Stimulated activated CD8-positive, alpha-beta memory T cell treated with anti-CD3 and anti-CD28 coated beads, Interleukin-12 subunit alpha, Interleukin-12 subunit beta, amount 100 ng/mL, for 1 hour (primary cell): ENCODE results near the gene B4GALT2.

Experiments
- DNase-seq: peaks from one replicate; pipeline ENCODE4 v3.0.0-alpha.2; 2020; ENCODE audit warnings: low read depth

B4GALT2 gene

DNA sequence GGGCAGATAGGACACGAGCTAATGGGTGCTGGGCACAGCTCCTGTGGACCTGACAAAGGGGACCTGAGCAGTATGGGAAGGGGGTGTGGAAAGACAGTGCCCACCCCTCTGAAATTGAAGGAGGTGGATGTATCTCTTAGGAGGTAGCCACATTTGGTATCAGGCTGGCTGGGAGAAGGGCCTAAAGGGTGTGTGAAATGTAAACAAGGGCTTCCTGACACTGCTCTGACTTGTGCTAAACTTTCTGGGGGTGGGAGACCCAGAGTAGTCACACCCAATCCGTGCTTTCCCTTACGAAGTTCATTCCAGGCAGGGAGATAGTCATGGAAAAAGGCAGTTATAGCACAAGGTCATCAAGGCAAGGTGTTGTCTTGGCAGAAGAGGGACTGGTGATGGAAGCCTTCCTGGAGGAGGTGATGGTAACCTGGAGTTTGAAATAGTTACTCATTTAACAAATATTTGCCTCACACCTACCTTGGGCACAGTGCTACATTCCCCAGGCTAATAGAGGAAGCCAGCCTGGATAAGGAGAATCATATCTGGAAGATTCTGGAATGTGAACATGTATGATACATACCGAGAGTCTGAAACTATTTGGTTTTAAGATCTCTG, 7.1 kb downstream of the B4GALT2 start:
- DNase-seq = no peak

DNA sequence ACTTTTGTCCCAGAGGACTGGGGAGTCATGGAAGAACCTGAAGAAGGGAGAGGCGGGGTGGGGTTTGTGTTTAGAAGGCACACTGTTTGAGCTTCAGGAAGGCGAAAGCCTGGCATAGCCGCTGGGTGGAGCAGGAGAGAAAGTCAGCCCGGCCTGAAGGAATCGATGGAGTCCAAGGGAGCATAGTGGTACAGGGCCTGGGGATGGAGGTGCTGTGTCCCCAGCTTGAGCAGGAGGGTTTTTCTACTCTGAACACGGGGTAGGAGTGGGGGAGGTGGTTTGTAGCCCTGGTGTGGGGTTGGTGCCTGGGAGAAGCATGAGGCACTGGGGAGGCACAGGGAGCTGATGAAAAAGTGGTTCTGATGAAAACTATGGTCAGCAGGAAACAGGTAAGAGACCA, 7.7 kb downstream of the B4GALT2 start:
- DNase-seq = no peak

DNA sequence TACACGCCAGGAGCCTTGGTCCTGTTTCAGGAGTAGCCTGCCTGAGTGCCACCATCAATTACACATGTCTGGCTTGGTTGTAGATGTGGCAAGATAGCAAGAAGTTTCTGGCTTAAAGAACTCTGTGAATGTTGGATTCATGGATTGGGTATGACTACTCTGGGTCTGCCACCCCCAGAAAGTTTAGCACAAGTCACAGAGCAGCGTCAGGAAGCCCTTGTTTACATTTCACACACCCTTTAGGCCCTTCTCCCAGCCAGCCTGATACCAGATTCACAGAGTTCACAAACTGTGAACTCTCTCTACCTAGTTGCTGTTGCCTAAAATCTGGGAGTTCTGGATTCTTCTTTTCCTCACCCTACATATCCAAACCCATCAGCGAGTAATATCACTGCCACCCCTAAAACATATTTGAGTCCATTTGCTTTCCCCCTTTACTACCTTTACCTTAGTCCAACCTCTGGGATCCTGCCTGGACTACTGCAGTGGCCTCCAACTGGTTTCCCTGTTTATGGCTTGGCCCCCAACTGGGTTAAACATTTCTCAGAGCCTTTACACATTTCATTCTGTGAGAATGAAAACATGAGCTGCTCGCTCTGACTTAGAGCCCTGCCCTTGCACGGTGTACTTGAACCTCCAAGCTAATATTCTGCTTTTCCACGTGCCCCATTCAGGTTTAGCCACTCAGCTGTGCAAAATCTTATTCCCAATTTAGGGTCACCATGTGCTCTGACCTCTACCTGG, 8.3 kb downstream of the B4GALT2 start:
- DNase-seq = no peak

DNA sequence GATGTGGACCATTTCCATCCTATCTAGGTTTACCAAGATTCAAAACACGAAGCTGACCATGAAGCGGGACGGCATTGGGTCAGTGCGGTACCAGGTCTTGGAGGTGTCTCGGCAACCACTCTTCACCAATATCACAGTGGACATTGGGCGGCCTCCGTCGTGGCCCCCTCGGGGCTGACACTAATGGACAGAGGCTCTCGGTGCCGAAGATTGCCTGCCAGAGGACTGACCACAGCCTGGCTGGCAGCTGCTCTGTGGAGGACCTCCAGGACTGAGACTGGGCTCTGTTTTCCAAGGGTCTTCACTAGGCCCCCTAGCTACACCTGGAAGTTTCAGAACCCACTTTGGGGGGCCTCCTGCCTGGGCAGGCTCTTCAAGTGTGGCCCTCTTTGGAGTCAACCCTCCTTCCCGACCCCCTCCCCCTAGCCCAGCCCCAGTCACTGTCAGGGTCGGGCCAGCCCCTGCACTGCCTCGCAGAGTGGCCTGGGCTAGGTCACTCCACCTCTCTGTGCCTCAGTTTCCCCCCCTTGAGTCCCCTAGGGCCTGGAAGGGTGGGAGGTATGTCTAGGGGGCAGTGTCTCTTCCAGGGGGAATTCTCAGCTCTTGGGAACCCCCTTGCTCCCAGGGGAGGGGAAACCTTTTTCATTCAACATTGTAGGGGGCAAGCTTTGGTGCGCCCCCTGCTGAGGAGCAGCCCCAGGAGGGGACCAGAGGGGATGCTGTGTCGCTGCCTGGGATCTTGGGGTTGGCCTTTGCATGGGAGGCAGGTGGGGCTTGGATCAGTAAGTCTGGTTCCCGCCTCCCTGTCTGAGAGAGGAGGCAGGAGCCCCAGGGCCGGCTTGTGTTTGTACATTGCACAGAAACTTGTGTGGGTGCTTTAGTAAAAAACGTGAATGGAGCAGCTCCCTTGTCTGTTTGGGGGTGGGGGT, 11.5 kb downstream of the B4GALT2 start:
- no peak for DNase-seq

DNA sequence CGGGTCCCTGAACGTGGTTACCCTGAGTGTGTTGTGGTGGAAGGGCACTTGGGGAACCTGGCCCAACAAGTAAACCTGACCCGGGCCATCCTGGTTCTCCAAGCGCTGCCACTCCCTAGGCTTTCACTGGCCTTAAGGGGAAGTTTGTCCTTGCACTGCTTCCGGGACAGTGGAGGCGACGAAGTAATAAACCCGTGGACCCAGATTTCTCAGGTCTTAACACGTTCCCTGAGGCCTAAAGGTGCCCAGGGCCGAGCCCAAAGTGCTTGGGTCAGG, 12.1 kb downstream of the B4GALT2 start:
- no peak for DNase-seq

DNA sequence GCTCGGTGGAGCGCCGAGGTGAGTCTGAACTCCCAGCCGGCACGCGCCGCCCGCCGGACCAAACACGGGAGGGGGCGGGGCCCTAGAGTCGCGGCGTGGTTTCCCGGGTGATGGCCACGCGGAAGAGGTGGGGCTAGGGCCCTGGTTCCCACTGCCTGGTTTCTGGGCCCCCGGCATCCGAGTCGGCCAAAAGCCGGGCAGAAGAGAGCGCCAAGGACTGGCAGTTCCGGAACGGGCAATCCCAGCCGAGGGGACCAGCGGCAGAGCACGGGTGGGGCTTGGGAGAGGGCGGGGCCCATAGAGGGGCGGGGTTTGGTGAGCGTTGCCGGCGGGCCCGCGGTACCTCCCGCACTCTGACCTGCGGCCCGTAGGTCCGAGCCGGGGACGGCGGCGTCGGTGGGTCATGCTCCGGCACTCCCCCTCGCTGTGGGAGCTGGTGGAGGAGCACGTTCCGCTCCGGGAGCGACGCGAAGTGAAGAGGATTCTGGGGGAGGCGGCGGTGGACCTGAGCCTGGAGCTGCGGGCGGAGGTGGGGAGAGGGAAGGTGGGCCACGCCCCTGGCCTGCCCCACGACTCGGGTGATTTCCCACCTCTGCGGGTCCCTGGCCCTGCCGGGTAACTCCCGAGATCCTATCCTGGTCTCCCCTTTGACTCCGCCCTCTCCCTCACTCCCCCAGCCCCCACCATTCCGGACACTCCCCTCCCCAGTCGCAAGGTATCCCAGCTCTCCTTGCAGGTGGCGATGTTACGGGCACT, 12.6 kb downstream of the B4GALT2 start, which contains the start of gene CCDC24:
Gene CCDC24, plus strand, starts transcription at position 124 of the 756 bp plus-strand sequence. Its CDS starts 280 bp downstream, at position 404.
- peak; percentile 50 for DNase-seq

DNA sequence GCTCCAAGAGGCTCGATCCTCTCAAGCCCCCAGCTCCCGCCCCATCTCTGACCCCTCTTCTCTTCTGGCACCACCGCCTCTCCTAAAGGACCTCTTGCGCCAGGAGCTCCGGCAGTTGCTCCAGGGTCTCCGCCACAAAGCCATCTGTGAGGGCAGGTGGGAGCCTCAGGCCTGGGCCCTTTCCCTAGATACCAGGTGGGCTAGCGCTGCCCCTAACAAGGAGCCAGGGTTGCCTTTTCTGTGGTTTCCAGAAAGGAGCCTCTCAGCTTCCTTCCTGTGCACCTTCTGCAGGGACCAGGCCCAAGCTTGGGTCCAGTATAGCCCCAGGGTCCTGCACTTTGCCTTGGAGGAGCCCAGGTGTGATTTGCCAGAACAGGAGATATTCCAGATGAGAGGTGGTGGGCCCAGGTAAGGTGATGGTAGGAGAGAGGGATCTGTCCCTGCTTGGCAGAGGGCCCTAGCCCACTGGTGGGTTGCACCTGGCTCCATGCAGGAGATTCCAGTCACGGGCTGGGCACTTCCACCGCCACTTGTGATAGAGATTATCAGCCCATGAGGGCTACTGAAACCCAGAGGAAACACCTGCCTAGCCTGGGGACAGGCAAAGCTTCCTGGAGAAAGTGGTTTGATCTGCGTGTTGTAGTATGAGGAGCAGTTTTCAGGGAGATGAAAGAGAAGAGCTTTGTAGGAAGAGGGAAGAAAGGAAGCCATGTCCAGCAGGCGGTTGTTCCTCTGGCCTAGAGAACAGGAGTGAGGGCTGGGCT, 13.4 kb downstream of the B4GALT2 start:
- DNase-seq = no peak

DNA sequence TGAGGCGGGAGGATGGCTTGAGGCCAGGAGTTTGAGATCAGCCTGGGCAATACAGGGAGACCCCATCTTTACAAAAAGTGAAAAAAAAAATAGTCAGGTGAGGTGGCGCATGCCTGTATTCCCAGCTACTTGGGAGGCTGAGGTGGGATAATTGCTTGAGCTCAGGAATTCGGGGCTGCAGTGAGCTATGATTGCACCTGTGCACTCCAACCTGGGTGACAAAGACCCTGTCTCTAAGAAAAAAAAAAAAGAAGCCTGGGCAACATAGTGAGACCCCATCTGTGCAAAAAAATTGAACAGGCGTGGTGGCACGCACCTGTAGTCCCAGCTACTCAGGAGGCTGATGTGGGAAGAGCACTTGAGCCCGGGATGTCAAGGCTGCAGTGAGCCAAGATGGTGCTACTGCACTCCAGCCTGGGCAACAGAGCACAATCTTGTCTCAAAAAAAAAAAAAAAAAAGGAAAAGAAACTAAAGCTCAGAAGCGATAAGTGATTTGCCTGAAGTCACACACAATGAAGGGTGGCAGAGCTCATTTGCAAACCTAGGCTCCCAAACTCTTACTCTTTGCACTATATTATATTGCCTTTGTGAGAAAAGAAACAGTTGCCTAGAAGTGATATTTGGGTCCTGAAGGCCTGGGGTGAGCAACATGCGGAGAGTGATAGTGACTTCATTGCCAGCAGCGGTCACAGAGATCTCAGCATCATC, 14.3 kb downstream of the B4GALT2 start:
- no peak for DNase-seq

DNA sequence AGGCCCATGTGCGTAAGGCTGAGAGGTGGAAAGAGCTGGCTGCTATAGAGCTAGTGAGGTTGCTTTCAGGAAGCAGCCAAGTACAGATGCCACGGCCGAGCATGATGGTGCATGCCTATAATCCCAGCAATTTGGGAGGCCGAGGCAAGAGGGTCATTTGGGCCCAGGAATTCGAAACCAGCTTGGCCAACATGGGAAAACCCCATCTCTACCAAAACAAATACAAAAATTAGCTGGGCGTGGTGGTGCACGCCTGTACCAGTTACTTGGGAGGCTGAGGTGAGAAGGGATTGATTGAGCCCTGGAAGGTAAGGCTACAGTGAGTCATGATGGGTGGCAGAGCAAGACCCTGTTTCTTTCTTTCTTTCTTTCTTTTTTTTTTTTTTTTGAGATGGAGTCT, 15.1 kb downstream of the B4GALT2 start:
- no peak for DNase-seq

DNA sequence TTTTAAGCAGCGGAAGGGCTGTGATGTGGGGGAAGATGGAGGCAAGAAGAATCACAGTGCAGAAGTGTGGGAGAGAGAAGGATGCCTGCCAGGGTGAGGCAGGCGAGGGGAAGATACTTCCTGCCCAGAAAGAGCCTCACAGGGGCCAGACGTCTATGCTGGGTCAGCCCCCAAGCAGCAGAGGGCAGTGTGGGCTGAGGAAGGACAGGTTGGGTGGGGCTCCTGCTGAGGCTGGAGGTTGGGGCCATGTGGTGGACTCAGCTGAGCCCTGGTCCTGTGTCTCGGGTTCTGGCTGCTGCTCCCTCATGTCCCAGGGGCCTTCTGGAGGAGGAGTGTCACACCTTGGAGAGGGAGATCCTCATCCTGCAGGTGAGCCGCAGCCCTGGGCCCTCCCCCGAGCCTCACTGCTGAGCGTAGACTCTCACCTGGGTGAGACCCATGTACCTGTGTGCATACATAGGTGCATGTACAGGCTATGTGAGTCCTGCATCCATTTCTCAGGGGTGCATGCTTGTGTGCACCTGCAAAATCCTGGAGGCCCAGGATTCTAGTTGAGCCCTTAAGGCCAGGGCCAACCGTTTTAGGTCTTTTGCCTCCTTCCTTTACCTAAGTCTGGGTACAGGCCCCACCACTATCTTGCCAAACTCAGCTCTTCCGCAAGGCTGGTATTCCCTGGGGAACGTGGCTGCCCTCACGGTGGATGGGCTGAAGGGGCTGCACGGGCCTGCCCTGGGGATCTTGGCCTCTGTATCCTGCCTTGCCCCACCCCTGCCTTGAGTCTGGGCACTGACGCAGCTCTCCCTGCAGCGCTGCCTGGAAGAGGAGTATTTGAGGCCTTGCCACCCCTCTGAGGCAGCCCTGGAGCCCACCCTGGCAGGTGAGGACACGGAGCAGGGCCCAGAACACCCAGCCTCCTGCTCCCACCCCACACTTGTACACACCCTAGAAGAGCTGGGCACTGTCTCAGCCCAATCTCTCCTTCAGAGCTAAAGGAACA, 16.1 kb downstream of the B4GALT2 start:
- DNase-seq = no peak

DNA sequence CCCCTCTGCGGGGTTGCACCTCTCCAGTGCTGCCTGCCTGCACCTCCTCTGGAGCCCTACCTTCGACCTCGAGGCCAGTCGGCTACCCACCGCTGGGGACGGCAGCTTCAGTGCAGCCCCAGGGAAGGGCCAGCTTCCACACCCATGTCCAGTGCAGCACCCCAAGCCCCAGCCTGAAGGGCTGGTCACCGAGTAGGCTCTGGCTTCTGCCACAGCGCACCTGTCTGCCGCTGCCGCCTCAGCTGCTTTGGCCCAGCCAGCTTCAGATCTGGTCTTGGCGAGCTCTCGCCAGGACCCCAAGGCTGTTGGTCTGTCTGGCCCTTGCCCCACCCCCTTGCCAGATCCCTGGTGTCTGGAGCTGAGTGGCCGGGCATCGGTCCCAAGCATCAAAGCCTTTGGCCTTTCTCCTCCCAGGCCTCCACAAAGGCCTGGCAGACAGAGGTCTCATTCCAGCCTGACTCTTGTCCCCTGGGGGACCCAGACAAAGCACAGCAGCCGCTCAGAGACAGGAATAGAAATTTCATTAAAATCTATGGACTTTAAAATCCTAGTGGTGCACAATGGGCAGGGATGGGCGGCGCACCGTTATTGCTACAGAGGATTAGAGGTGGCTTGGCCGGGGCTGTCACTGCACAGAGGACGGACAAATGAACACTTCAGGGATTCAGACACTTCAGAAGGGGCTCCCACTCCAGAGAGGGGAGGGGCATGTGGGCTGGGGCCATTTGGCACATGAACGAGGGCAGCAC, 17.1 kb downstream of the B4GALT2 start:
- no peak for DNase-seq

DNA sequence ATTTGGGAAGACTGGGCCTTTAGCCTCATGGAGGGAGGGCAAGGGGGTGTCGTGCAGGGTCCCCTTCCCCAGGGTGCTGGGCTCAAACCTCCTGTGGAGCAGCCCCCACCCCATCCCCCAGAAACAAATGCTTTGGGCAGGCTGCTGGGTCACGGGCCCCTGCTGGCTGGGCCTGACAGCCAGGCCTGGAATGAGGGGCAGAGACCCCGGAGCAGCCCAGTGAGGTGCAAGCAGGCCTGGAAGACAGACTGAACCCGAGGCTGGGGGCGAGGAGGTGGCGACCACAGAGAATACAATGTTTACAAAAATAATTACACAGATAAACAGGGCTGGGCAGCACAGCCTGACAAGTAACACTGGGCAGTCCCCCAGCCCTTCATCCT, 17.7 kb downstream of the B4GALT2 start:
- no peak for DNase-seq

DNA sequence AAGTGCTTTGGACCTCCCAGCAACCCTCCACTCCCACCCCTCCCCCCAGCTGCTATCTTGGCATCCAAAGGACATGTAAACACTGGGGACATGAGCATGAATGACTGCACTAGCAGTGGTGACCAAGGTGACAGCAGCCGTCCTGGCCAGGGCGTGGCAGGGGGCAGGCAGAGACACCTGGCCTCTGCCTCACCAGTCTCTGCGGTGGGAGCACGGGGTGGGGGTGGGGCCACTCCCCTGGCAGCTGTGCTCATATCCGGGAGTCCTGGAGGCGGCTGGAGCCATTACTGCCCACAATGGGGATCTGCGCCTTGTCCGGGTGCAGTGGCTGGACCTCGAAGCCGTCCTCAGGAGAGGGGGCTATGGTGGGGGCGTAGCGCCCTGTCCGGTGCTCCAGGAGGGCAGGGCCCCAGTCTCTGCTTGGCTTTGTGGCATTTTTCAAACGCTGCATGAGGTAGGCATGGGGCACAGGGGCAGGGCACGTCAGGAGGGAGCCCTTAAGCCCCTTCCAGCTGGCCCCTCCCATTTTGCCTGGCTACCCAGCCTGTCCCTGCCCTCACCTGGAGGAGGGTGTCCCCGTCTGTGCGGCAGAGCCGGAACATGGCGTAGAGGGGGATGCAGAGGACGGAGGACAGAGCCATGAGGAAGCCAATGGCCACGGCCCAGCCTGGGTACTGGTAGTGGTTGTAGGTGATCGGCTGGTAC, 18.4 kb downstream of the B4GALT2 start:
- DNase-seq = no peak

DNA sequence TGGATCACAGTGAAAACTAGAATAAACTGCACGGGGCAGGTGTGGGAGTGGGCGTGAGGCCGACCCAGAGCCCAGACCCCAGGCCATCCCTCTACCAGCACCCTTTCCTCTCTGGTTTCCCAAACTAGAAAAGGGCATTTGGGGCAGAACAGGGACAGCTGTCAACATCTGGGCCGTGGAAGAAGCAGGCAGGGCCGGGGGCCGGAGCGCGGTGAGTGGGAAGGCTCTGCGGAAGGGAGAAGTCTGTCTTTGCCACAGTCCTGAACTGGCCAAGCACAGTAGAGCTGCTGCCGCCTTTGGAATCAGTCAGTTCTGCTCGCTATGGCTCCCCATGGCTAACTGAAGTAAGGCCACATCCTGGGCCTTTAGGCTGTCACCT, 19.0 kb downstream of the B4GALT2 start:
- no peak for DNase-seq

DNA sequence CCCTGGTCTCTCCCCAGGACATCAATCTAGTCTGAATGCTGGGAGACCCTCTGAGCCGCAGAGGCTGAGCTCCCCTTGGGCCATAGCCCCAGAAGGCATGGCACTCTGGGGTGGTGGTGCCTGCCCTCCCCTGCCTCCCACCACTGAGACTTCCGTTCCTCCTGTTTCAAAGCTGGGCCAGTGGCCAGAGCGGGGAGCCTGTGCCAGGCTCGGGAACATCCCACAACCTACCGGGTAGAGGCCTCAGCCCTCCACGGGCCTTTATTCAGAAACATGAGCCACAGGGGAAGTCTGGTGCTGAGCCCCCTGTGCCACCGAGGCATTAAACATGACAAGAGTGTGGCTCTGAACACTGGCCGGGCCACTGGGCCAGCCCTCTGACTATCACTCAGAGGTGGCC, 20.4 kb downstream of the B4GALT2 start:
- no peak for DNase-seq

DNA sequence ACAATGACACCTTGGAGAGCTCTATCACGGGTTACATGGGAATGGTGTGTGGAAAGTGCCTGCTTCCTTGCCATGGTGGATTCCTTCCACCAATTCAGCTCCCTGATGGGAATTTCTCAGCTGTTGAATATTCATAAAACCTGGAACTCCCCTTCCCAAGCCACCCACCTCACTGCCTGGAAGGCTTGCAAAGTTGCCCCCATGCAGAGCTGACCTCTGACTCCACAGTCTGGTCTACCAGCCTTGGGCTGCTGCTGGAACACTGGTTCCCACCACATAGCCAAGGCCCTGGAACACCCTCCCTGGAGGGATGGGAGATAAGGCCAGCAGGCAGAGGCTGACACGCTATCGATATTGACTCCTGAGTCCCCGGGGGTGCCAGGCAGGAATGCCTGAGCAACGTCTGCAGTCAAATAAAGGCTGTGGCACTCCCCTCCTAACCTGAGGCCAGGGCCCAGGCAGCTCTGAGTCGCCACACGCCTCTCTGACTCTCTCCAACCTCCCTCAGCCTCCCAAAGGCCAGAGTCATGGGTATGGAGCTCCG, 21.2 kb downstream of the B4GALT2 start:
- DNase-seq = no peak

DNA sequence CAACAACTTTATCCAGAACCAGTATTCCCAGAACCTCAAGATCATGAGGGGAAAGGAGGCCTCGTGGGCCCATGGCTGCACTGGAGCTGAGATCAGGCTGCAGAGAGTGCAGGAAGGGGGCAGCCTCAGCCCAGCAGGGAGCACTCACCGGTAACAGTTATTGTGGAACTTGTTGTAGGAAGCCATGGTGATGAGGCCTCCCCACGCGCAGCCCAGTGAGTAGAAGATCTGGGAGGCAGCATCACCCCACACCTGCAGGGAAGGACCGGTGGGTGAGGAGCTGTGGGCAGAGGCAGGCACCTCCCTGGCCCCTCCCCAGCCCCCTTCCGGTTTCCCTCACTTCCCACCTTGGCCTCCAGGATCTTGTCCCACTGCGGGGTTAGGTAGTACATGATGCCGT, 23.2 kb downstream of the B4GALT2 start:
- no peak for DNase-seq

DNA sequence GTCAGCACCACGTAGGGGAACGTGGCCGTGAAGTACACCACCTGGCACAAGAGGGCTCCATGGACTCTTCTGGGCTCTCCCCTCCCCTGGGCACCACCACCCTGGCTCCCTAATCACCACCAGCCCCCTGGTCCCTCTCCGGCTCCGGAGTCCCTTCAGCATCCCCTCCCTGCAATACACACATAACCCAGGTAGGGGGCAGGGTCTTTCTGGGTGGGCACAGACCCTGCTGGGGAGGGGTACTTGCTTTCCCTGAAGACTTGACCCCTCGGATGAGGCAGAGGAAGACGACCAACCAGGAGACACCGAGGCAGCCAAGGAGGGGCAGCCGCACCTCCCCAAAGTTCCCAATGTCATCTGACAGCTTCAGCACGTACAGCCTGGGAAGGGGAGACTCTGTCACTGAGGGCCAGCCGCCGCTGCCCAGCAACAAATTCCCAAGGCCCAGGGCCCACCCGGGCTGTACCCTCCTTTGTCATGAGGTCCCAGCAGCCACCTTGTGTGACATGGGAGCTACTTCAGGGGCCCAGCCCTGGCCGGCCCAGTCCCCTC, 23.7 kb downstream of the B4GALT2 start:
- DNase-seq = no peak
